Measurements from ENCODE around the gene RMI2. TPM values are rescaled to one million over a fixed set of nuclear protein-coding genes. Genes with fewer than 3 reads are reported as not detected.

Gene RMI2
- total RNA-seq, 6 experiments from 2014 or later, result 0.37 to 2.9 (median 1.0) TPM

GRCh38 chr16:11358531-11358930 lies 13.3 kb downstream of the RMI2 start:
- peaks cover 0 to 7% (median 0%) of the 10 kb centered on the region in 4 donors for H3K4me1 ChIP-seq
- H3K27ac ChIP-seq, result no peak overlapping the region
- ATAC-seq (no peak), DNase-seq (no peak)
- no peak overlapping the region for H3K4me3 ChIP-seq
- intact Hi-C loops (cut with DNase I), result loop anchor here (5.0 to 10.0 kb wide), 2 partner anchors 381 to 384 kb away; no protein-coding TSS in a partner anchor
- TF ChIP-seq CTCF (IDR thresholded peaks at IDR 0.05) (no peak), POLR2A (IDR thresholded peaks at IDR 0.05) (no peak)
- no peaks in the 10 kb centered on the region for H3K27me3 ChIP-seq
- H3K9me3 ChIP-seq, result no peaks in the 10 kb centered on the region
- H3K36me3 ChIP-seq, result no peaks in the 10 kb centered on the region
- 77% methylated on average over 3 of the region's 7 CpGs for WGBS (ENCODE audit: insufficient coverage, low coverage, low lambda C conversion rate, missing lambda C conversion rate)

GRCh38 chr16:11359370-11359769 lies 14.1 kb downstream of the RMI2 start:
- 81% methylated on average over 4 of the region's 5 CpGs for WGBS (ENCODE audit: insufficient coverage, low coverage, low lambda C conversion rate, missing lambda C conversion rate)
- no peak for ATAC-seq
- Histone ChIP-seq H3K4me3 (no peak overlapping the region), H3K4me1 (peaks cover 0 to 11% (median 0%) of the 10 kb centered on the region in 4 donors), H3K36me3 (no peaks in the 10 kb centered on the region), H3K27me3 (no peaks in the 10 kb centered on the region), H3K9me3 (no peaks in the 10 kb centered on the region), H3K27ac (no peak overlapping the region)
- intact Hi-C loops (cut with DNase I), result loop anchor here (5.0 to 10.0 kb wide), 2 partner anchors 382 to 385 kb away; no protein-coding TSS in a partner anchor
- TF ChIP-seq CTCF (IDR thresholded peaks at IDR 0.05) (no peak), POLR2A (IDR thresholded peaks at IDR 0.05) (no peak)
- no peak for DNase-seq

- ATAC-seq (no peak), DNase-seq (no peak)
- Histone ChIP-seq H3K4me3 (no peak overlapping the region), H3K9me3 (no peaks in the 10 kb centered on the region), H3K36me3 (no peaks in the 10 kb centered on the region), H3K27ac (no peak overlapping the region), H3K27me3 (no peaks in the 10 kb centered on the region), H3K4me1 (peaks cover 0 to 15% (median 0%) of the 10 kb centered on the region in 4 donors)
- WGBS (ENCODE audit: insufficient coverage, low coverage, low lambda C conversion rate, missing lambda C conversion rate), result 77% methylated on average over 13 of the region's 13 CpGs
- intact Hi-C loops (cut with DNase I), result no loop called here
- no peak for TF ChIP-seq POLR2A (IDR thresholded peaks at IDR 0.05)
- TF ChIP-seq CTCF (IDR thresholded peaks at IDR 0.05), result no peak
Measured at GRCh38 chr16:11360641-11361373, 15.5 kb downstream of the RMI2 start.

- Histone ChIP-seq H3K27me3 (no peaks in the 10 kb centered on the region), H3K36me3 (no peaks in the 10 kb centered on the region), H3K4me1 (peaks cover 0 to 15% (median 0%) of the 10 kb centered on the region in 4 donors), H3K9me3 (no peaks in the 10 kb centered on the region), H3K27ac (no peak overlapping the region), H3K4me3 (no peak overlapping the region)
- DNase-seq, result no peak
- intact Hi-C loops (cut with DNase I), result no loop called here
- TF ChIP-seq POLR2A (IDR thresholded peaks at IDR 0.05) (no peak), CTCF (IDR thresholded peaks at IDR 0.05) (no peak)
- ATAC-seq, result peak in 1 of 4 donors; percentile 33
- WGBS (ENCODE audit: insufficient coverage, low coverage, low lambda C conversion rate, missing lambda C conversion rate), result 24% methylated on average over 3 of the region's 16 CpGs
Measured at GRCh38 chr16:11361701-11362451, 16.6 kb downstream of the RMI2 start.
